Posterior vena cava (tissue), 2 donors: Measurements from ENCODE around the gene SOX14. TPM values are rescaled to one million over a fixed set of nuclear protein-coding genes. Genes with fewer than 3 reads are reported as not detected.

Experiments
- DNase-seq: peaks from one replicate; pipeline ENCODE4 v3.0.0-alpha.2; 2020; ENCODE audit warnings: low spot score
- intact Hi-C, 2 donors: fragments of 100-400 bp; cut with DNase I; formaldehyde crosslinking; loops; one replicate each; pipeline versions ENCODE4 v1.14.1 to v1.14.2; 2022 to 2023
- long read RNA-seq, 2 donors: library from polyadenylated mRNA; unstranded; transcript quantifications; one replicate each; pipeline ENCODE4 v2.0.0, GENCODE V29; 2020 to 2021
- total RNA-seq, 2 donors: library from RNA; stranded (reverse); fragmentation: NEBNext Ultra II Directional; extraction: Animal tissue kit (Norgen Biotek cat#: 25700); gene quantifications; one replicate each; pipeline ENCODE4 v1.2.1, GENCODE V29; 2021
- donor health status: DM: yes; HTN: yes; CAD: no.
- donor health status: DM: yes; HTN: yes; CAD: no.

The SOX14 gene
- not detected for total RNA-seq
- long read RNA-seq, donor 1, result 0 reads
- long read RNA-seq, donor 2, result 0 reads

DNA sequence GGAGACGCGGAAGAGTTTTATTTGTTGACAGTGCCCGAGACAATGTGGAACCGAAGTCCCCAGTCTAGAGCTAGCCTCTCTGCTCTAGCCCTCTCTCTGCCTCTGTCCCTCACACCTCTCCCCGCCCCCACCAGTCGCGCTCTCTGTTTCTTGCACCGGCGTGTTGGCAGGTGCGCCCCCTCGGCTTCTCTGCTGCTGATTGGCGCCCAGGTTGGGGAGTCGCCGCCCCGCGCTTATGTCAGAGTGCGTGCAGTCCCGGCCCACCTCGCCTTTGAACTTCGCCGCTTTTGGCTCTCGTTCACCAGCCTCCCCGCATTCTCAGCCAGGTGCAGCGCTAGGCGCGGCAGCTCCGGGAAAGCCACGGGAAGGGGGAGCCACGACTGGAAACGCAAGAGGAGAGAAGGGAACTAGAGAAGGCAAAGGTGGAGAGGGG is at the start of gene SOX14:
SOX14 (plus strand) TSS at position 315 of the 433 bp plus-strand sequence. CDS start 470 bp downstream, outside the sequence.
- peak; percentile 77 for DNase-seq
- intact Hi-C loops, result no loop called here

GRCh38 chr3:137714551-137714950 is 49.6 kb upstream of the SOX14 start:
- DNase-seq, result no peak
- intact Hi-C loops, result no loop called here

GRCh38 chr3:137724240-137724639 is 39.9 kb upstream of the SOX14 start:
- intact Hi-C loops, result no loop called here
- DNase-seq, result no peak

- intact Hi-C loops, result no loop called here
Measured at GRCh38 chr3:137737208-137737607, 26.9 kb upstream of the SOX14 start.

DNA sequence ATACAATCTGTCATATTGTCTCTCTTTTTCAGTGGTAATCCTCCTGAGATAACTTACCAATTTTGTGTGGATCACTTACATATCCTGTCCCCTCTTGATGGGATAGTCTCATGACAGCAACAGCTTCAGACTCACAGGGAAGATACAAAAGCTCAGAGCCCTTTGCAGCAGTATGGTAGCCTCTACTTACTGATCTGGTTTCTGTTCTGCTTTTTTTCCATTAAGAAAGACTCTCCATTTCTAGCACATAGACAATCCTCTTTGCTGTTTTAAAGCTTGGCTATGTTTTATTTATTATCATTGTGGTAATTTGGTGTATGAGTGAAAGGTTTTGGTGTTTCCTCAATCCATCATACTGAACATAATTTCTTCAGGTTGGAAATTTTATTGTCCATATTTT is 25.4 kb upstream of the SOX14 start:
- intact Hi-C loops, result no loop called here
- no peak for DNase-seq

More at GRCh38 chr3:137737208-137737607, 26.9 kb upstream of the SOX14 start:
- DNase-seq, result no peak

DNA sequence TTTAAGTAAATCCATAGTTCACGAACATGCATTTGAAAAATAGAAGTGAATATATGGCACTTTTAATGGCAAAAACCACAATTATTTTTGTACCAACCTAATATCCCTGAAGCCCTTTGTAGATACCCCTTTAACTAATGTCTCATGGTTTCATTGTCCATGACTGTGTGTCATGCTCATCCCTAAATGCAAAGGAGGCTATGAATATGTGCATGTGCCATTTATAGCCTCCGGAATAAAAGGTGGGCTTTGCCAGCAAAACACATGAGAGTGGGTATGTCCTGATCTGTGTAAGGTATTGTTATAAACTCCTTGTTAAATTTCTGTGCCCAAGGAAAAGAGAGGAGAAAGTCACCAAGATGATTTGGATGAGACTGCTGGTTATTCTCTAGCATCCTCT is 20.5 kb upstream of the SOX14 start:
- DNase-seq, result no peak
- intact Hi-C loops, result no loop called here

GRCh38 chr3:137746808-137747207 is 17.3 kb upstream of the SOX14 start:
- intact Hi-C loops, result no loop called here
- no peak for DNase-seq

DNA sequence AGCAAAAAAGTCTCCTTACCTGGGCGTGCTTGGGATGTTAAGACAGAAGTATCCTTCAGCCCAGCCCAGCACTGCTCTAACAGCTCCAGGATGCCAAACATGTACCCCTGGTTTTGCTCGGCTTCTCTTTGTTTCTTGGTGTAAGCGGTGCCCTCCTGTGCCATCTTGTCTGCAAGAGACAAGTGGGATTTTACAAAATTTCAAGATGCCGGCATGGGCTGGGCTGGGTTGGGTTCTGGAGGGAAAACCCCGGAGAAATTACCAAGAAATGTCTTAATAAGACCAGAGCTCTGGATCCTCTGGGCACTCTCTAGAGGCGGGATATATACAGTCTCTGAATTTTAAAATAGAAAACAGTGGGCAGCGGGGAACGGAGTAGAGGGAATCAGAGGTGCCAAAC is 4.6 kb upstream of the SOX14 start:
- intact Hi-C loops, result loop anchor here in 1 of 2 donors (5.0 kb wide), 1 partner anchor 932 kb away; no protein-coding TSS in a partner anchor
- DNase-seq, result peak; percentile 62

- DNase-seq, result no peak
Measured at GRCh38 chr3:137760341-137761098, 3.6 kb upstream of the SOX14 start.

DNA sequence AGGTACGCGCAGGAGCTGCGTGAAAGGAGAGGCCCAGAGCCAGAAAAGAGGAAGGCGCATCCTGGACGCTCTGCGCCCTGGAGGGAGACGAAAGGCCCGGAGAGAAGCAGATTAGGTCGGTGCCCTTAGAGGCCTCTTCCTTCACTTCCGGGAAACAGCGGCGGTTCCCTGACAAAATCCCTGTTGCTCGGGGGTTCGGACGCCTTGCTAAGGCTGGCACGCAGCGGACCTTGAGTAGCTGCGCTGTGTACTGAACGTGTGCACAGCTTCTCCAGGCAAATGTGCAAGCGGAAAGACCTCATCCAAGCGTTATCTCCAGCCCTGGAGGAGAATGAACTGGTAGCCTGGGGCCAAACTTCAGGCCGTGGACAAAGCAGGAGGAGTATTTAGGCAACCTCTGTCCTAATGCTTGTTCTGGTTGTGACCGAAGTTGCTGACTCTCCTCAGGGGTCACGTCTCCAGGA is 3.0 kb upstream of the SOX14 start:
- intact Hi-C loops, result no loop called here

More at GRCh38 chr3:137760341-137761098, 3.6 kb upstream of the SOX14 start:
- intact Hi-C loops, result no loop called here

GRCh38 chr3:137761563-137762503 is 2.3 kb upstream of the SOX14 start:
- DNase-seq, result peak; percentile 80
- intact Hi-C loops, result no loop called here

More for the DNA sequence above, 3.0 kb upstream of the SOX14 start:
- no peak for DNase-seq

DNA sequence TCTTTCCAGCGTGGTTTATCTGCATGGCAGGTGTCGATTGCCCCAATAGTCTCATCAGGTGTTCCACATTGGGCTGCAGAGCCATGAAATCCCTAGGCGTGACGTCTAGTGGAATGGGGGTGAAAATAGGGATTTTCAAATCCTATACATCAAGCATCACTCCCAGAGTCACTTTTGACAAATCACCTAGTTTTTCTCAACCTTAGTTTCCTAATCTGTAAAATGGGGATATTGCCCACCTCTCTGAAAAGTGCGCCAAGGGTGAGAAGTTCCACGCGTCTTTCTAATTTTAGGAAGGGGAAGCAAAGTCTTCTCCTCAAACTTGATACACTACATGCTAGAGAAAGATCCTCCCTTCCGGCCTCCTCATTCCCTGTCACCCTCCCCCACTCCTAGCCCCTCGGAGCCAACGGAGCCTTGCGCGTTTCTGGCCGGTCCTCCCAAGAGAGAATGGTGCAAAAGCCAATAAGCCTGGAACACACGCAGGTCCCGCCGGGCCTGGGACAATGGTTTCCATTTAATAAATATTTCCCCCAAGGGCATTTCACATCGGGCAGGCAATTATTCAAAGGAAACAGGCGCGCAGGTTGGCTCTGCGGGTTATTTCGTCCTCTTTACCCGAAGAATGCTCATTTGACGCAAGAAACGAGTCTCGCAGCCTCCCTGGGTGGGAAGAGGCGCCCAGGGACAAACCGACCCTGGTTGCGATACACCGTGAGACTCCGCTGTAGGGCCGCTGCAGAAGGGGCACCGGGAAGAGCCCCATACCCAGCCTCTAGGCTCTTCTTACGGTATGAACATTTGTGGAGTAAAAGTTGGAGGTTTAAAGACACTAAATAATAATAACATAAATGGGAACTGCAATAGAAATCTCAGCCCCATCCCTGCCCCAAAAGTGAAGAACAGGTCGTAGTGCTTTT is 1.2 kb upstream of the SOX14 start:
- intact Hi-C loops, result no loop called here
- no peak for DNase-seq

DNA sequence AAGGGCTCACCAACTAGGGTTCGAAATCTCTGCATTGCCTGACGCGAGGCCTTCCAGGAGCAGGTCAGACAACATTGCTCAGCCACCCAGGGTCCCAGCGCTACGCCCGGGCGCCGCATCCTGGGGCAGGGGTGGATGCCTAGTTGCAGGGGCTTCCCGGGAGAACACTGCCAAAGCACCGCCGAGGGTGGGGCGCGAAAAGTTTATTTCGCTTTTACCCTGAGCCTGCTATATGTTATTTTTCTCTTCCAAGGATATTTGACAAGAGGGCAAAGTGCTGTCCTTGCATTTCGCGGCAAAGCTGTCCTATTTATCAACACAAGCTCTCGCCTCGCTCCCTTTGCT is 549 bp upstream of the SOX14 start:
- no peak for DNase-seq

GRCh38 chr3:137764563-137765309 is 621 bp downstream of the SOX14 start:
- peak; percentile 78 for DNase-seq
- intact Hi-C loops, result no loop called here

More for the DNA sequence above, 549 bp upstream of the SOX14 start:
- intact Hi-C loops, result no loop called here

- intact Hi-C loops, result no loop called here
- no peak for DNase-seq
Measured at GRCh38 chr3:137765310-137766033, 1.4 kb downstream of the SOX14 start.

GRCh38 chr3:137766041-137766875 is 2.1 kb downstream of the SOX14 start:
- DNase-seq, result no peak
- intact Hi-C loops, result no loop called here
